Activated CD8-positive, alpha-beta T cell treated with anti-CD3 and anti-CD28 coated beads for 36 hours (primary cell): ENCODE measurements around the gene ADGRG1. TPM values are rescaled to one million over a fixed set of nuclear protein-coding genes. Genes with fewer than 3 reads are reported as not detected.

Experiments used
- ATAC-seq: fragments of 200-7000 bp; cut with Tn5 transposase; one replicate; pipeline ENCODE4 v1.10.0; 2021; ENCODE audit warnings: mild to moderate bottlenecking, moderate library complexity
- CTCF ChIA-PET: fragments of 350-600 bp; sonication (Branson Sonifier 250); formaldehyde crosslinking; loops from one replicate; lab custom pipeline; 2021; ENCODE audit warnings: antibody characterized with exemption; lab: Charles Lee
- POLR2A ChIA-PET: fragments of 350-600 bp; sonication (Branson Sonifier 250); formaldehyde crosslinking; loops from one replicate; lab custom pipeline; 2021; ENCODE audit warnings: antibody characterized with exemption; lab: Charles Lee
- DNase-seq: peaks from one replicate; pipeline ENCODE4 v3.0.0-alpha.2; 2020
- H3K27ac Mint-ChIP-seq: one replicate; pipeline ENCODE4 v1.8.0; 2021; ENCODE audit warnings: mild to moderate bottlenecking, mixed read lengths
- H3K27me3 Mint-ChIP-seq: one replicate; pipeline ENCODE4 v1.8.0; 2021; ENCODE audit warnings: mixed read lengths
- H3K36me3 Mint-ChIP-seq: one replicate; pipeline ENCODE4 v1.8.0; 2021; ENCODE audit warnings: low read depth, mixed read lengths
- H3K4me1 Mint-ChIP-seq: one replicate; pipeline ENCODE4 v1.8.0; 2021; ENCODE audit warnings: low read depth, mixed read lengths
- H3K4me3 Mint-ChIP-seq: one replicate; pipeline ENCODE4 v1.8.0; 2021; ENCODE audit warnings: mild to moderate bottlenecking, moderate library complexity, mixed read lengths
- H3K9me3 Mint-ChIP-seq: one replicate; pipeline ENCODE4 v1.8.0; 2021; ENCODE audit warnings: mixed read lengths
- CTCF ChIP-seq: fragments of 200-600 bp; IDR thresholded peaks from one replicate; pipeline ENCODE4 v1.8.0; 2022; ENCODE audit warnings: antibody characterized with exemption, mild to moderate bottlenecking
- intact Hi-C: fragments of 100-400 bp; cut with micrococcal nuclease; formaldehyde crosslinking; loops from one replicate; pipeline ENCODE4 v1.10.0; 2022
- total RNA-seq, 2 experiments: library from RNA; stranded (reverse); gene quantifications; one replicate each; pipeline ENCODE4 v1.2.3, GENCODE V29; 2021

The ADGRG1 gene
- total RNA-seq, 2 experiments from 2014 or later: 4.9 to 8.5 TPM

- TF ChIP-seq CTCF: no peak
- ChIA-PET POLR2A (interaction anchor here (0.6 to 1.8 kb wide), 3 partner anchors 9 to 64 kb away, joined by 3 to 10 read pairs (median 6); no protein-coding TSS in a partner anchor), CTCF (interaction anchor here (0.9 to 8.4 kb wide), 6 partner anchors 9 to 63 kb away, joined by 3 to 74 read pairs (median 15); no protein-coding TSS in a partner anchor)
- H3K36me3 Mint-ChIP-seq: no peaks in the 10 kb centered on the region
- no peaks in the 10 kb centered on the region for H3K4me1 Mint-ChIP-seq
- no peak overlapping the region for H3K4me3 Mint-ChIP-seq
- H3K27ac Mint-ChIP-seq: no peak overlapping the region
- ATAC-seq (peak; percentile 40), DNase-seq (peak; percentile 42)
- intact Hi-C loops: no loop called here
- no peaks in the 10 kb centered on the region for H3K9me3 Mint-ChIP-seq
- no peaks in the 10 kb centered on the region for H3K27me3 Mint-ChIP-seq
Observed at GRCh38 chr16:57639172-57639887, 10.9 kb downstream of the ADGRG1 start.

GRCh38 chr16:57640185-57640584 lies 11.8 kb downstream of the ADGRG1 start:
- no peaks in the 10 kb centered on the region for H3K27me3 Mint-ChIP-seq
- H3K4me1 Mint-ChIP-seq: no peaks in the 10 kb centered on the region
- no peaks in the 10 kb centered on the region for H3K9me3 Mint-ChIP-seq
- ChIA-PET CTCF (interaction anchor here (0.9 to 8.4 kb wide), 8 partner anchors 9 to 64 kb away, joined by 3 to 74 read pairs (median 6); no protein-coding TSS in a partner anchor), POLR2A (no interaction called here)
- intact Hi-C loops: no loop called here
- H3K27ac Mint-ChIP-seq: no peak overlapping the region
- no peak for TF ChIP-seq CTCF
- H3K36me3 Mint-ChIP-seq: no peaks in the 10 kb centered on the region
- no peak for ATAC-seq
- no peak for DNase-seq
- H3K4me3 Mint-ChIP-seq: no peak overlapping the region

GRCh38 chr16:57640612-57641011 lies 12.2 kb downstream of the ADGRG1 start:
- POLR2A ChIA-PET: interaction anchor here (1.0 kb wide), 1 partner anchor 49 kb away, joined by 3 read pairs; no protein-coding TSS in a partner anchor
- Mint-ChIP-seq H3K4me1 (no peaks in the 10 kb centered on the region), H3K27me3 (no peaks in the 10 kb centered on the region), H3K36me3 (no peaks in the 10 kb centered on the region), H3K9me3 (no peaks in the 10 kb centered on the region), H3K4me3 (no peak overlapping the region), H3K27ac (no peak overlapping the region)
- intact Hi-C loops: no loop called here
- TF ChIP-seq CTCF: no peak
- ATAC-seq (no peak), DNase-seq (no peak)
- CTCF ChIA-PET: interaction anchor here (0.9 to 8.4 kb wide), 5 partner anchors 8 to 64 kb away, joined by 3 to 74 read pairs (median 3); no protein-coding TSS in a partner anchor

GRCh38 chr16:57642160-57643135 lies 14.0 kb downstream of the ADGRG1 start:
- H3K4me1 Mint-ChIP-seq: peaks cover 9% of the 10 kb centered on the region
- DNase-seq (no peak), ATAC-seq (no peak)
- no peak overlapping the region for H3K27ac Mint-ChIP-seq
- no peaks in the 10 kb centered on the region for H3K9me3 Mint-ChIP-seq
- ChIA-PET CTCF (interaction anchor here (1.2 to 3.2 kb wide), 7 partner anchors 12 to 66 kb away, joined by 3 to 18 read pairs (median 5); no protein-coding TSS in a partner anchor), POLR2A (no interaction called here)
- intact Hi-C loops: no loop called here
- TF ChIP-seq CTCF: no peak
- no peak overlapping the region for H3K4me3 Mint-ChIP-seq
- H3K27me3 Mint-ChIP-seq: no peaks in the 10 kb centered on the region
- H3K36me3 Mint-ChIP-seq: no peaks in the 10 kb centered on the region
